LoVo (cell line): Measurements from ENCODE around the gene APP.
"Not testable (repeated sequence)": the region's sequence is repeated elsewhere in the genome, so short reads cannot be mapped to it uniquely, and the experiment has no call there.

Source experiments
- DNase-seq: peaks from one replicate; pipeline ENCODE4 v3.0.0-alpha.2; 2016; ENCODE audit warnings: low spot score

The APP gene

DNA sequence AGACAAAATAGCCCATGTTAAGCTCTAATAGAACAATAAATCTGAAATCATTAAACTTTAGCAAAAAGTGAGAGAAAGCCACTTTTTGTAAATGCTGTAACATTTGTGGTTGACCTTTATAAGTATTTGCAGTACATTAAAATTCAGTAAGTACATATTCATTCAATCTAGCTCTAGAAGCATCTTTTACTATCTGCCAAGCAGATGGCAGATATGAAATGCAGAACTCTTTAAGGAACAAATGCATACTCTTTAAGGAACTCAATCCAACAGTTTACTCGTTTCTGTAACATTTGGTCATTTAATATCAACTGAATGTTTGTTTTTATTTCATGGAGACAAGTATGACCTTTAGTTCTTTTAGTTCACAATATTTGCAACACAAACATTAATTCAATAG lies 150.1 kb downstream of the APP start:
- no peak for DNase-seq

GRCh38 chr21:26020081-26020480 lies 150.5 kb downstream of the APP start:
- DNase-seq = no peak

DNA sequence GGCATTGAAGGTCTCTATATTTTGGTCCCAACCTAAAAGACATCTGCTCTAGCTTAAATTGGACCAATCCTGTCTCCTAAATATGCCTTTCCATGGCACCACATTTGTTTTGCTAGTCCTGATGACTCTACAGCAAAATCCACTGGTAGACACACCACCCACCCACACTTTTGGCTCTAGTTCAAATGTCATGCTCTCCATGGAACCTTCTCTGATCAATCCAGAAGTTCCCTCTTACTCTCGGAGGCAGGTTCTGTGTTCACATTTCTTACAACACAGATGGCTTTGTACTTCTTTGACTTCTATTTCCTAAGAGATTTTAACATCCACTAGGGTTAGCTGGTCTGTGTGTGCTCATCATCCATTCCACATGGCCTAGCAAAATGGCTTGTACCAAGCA lies 151.3 kb downstream of the APP start:
- no peak for DNase-seq

- no peak for DNase-seq
These were observed 156.6 kb downstream of the APP start for GRCh38 chr21:26013970-26014369.

GRCh38 chr21:26012482-26012881 lies 158.1 kb downstream of the APP start:
- DNase-seq = not testable (repeated sequence)

GRCh38 chr21:26011292-26011940 lies 159.2 kb downstream of the APP start:
- DNase-seq = no peak

- no peak for DNase-seq
These were observed 162.5 kb downstream of the APP start for GRCh38 chr21:26007951-26008498.

DNA sequence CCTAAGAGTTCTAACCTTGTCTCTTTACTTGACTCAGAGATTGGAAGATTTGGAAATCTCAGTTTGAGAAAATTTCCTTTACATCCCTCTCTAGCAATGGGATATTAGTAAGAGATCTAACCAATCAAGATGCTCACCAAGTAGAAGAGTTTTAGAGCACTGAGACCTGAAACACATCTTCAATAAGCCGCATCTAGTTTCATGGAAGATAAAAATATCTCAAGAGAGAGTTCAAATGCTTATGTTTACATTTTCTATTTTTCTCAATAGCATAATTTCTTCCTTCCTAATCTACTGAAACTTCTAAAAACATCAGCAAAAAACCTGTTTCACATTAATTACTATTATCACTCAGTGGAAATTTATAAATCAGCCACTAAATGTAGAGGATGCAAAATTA lies 165.1 kb downstream of the APP start:
- no peak for DNase-seq

GRCh38 chr21:26003404-26003803 lies 167.2 kb downstream of the APP start:
- DNase-seq = no peak

DNA sequence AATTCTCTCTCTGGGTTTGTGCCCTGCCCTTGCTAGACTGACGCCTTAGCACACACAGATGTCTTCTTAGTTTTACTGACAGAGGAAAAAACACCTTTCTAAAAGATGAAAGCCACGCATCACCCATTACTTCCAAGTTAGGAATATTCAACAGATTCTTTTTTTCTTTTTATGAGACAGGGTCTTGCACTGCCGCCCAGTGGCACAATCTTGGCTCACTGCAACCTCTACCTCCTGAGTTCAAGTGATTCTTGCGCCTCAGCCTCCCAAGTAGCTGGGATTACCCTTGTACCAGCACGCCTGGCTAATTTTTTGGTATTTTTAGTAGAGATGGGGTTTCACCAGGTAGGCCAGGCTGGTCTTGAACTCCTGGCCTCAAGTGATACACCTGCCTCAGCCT lies 169.2 kb downstream of the APP start:
- DNase-seq = no peak

DNA sequence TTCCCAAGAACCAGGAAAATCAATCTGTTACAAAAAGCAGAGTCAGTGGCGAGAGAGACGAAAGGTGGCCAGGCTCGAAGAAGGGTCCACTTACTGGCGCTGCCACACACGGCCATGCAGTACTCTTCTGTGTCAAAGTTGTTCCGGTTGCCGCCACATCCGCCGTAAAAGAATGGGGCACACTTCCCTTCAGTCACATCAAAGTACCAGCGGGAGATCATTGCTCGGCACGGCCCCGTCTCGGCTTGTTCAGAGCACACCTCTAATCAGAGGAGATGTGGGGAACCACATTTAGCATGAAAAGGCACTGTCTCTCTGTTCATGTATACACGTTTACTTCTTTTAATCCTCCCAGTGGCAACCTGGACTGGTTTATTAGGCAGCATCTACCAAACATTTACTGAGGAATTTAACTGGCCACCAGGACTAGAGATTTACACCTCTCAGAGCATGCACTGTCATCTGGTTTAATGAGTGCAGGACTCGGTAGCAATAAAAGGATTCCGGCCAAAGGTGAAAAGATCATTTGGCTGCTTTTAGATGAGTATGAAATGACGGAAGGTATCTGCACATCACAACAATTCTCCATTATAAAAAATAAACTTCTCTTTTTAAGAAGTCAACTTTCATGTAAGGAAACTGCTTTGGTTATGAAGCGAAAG lies 170.5 kb downstream of the APP start:
- DNase-seq = no peak

- DNase-seq = no peak
These were observed 172.6 kb downstream of the APP start for GRCh38 chr21:25997788-25998611.

- DNase-seq = no peak
These were observed 175.3 kb downstream of the APP start for GRCh38 chr21:25995278-25995677.

DNA sequence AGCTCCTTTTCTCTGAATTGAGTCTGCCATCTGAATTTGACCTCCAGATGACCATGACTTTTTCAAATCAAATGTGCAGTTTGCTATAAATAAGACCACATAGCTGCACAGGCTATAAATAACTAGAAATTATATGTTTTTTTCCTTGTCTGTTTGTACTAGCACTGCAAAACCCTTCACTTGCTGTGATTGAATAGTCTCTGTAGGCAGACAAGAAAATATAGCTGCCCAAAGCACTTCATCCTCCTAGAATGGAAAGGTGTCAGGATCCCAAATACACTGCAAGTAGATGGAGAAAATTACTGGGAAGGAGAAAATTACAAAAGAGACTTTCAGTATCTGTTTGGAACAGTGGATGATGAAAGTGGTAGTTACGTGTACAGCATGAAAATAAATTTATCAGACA lies 175.8 kb downstream of the APP start:
- no peak for DNase-seq

GRCh38 chr21:25988738-25989137 lies 181.8 kb downstream of the APP start:
- DNase-seq = no peak

DNA sequence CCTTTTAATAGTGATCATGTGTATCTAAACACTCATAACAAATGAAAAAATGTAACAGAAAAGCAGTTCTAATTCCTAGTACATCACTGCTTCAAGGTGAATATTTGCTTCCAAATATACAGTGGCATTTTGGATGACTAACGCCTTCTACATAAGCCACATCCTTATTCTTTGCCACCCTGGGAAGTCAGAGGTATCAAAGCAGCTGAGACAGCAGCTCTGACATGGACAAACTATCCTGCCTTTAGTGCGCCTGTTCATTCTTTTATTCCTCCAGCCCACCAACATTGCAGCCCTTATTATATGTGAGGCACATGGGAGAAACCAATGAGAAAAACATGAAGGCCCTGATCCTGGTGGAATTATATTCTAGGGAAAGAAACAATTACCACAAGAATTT lies 183.0 kb downstream of the APP start:
- no peak for DNase-seq

DNA sequence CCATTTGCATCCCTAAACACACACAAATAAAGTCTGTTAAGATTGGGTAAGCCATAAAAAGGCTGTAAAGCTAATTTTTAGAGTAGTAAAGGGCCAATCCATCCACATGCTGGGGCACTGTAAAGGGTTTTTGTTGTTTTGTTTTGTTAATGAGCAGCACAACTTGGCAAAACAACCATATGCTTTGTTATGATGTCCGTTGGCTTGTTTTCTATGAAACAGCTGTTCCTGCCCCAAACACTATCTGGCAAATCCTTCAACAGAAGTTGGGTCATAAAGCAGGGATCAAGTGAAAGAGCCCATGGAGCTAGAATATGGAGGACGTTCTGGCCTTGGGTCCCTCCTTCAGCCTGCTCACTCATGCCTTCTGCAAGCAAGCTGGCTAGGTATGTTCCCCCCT lies 183.6 kb downstream of the APP start:
- no peak for DNase-seq

- no peak for DNase-seq
These were observed 184.6 kb downstream of the APP start for GRCh38 chr21:25985990-25986389.

DNA sequence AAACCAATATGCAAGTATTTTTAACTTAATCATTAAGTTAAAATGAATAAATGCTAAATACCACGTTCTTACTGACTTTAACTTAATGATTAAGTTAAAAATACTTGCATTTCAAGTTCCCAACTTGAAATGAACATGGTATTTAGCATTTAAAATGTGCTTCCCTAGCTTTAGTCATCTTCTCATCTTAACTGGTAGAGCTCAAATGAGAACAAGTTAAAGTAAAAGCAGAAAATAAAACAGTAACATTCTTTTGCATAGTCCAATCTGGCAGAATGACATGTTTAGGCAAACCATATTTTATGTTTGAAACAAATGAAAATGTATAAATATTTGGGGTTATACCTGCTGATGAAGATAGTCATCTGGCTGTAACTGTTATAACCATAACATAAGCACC lies 186.0 kb downstream of the APP start:
- DNase-seq = no peak

DNA sequence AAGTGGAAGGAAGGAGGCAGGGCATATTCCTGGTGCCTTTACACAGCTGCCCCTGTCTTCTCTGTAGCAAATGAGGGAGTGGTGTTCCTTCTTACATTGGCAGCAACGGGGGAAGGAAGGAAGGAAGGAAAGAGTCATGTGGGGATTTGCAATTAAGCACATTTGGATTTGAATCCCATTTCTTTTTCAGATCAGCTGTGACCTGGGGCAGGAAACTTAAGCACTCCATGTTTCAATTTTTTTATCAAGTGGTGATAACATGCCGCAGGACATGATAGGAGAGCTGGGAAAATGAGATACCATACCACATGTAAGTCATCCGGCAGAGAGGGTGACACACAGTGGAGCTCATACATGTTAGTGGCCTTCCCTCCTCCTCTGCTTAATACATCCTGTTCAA lies 186.8 kb downstream of the APP start:
- no peak for DNase-seq

GRCh38 chr21:25980710-25981109 lies 189.9 kb downstream of the APP start:
- DNase-seq = no peak

GRCh38 chr21:25979845-25980616 lies 190.5 kb downstream of the APP start:
- no peak for DNase-seq
